ENCODE data around the gene TRPM8.

DNA sequence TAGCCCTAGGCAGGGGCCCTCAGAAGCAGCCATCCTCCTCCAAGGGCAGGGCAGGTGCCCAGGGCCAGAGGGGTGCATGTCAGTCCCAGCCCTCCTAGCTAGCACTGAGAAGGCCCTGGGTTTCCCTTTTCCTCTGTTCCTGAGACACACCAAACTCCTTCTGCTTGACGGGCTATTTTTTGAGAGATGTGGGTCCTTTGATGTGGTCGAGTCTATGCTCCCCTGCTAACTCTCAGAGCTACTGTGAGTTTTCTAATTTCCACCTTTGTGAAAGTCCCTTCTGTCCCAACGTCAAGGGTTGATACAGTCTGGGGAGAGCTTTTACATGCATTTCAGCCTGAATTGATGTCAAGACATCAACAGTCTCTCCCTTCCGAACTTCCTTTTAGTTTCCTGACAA is 51.4 kb downstream of the TRPM8 start:
- no peak for TF ChIP-seq MAX (IDR thresholded peaks at IDR 0.05; ENCODE audit: low read depth, low read length)
- TF ChIP-seq, protein P1, sequence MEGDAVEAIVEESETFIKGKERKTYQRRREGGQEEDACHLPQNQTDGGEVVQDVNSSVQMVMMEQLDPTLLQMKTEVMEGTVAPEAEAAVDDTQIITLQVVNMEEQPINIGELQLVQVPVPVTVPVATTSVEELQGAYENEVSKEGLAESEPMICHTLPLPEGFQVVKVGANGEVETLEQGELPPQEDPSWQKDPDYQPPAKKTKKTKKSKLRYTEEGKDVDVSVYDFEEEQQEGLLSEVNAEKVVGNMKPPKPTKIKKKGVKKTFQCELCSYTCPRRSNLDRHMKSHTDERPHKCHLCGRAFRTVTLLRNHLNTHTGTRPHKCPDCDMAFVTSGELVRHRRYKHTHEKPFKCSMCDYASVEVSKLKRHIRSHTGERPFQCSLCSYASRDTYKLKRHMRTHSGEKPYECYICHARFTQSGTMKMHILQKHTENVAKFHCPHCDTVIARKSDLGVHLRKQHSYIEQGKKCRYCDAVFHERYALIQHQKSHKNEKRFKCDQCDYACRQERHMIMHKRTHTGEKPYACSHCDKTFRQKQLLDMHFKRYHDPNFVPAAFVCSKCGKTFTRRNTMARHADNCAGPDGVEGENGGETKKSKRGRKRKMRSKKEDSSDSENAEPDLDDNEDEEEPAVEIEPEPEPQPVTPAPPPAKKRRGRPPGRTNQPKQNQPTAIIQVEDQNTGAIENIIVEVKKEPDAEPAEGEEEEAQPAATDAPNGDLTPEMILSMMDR (IDR thresholded peaks at IDR 0.05; ENCODE audit: low read depth, low read length): no peak
- TF ChIP-seq MYC (IDR thresholded peaks at IDR 0.05; ENCODE audit: low read depth, low read length): no peak

All from NB4 (cell line).